ENCODE results near the gene OR6K2.

Gene OR6K2

GRCh38 chr1:158685085-158685484, 15.4 kb downstream of the OR6K2 start:
- DNase-seq = no peak

- no peak for DNase-seq
Measured at GRCh38 chr1:158681606-158682005, 18.8 kb downstream of the OR6K2 start.

GRCh38 chr1:158679289-158679688, 21.2 kb downstream of the OR6K2 start:
- DNase-seq = no peak

- DNase-seq = no peak
Measured at GRCh38 chr1:158675563-158676323, 24.7 kb downstream of the OR6K2 start.

GRCh38 chr1:158674302-158674701, 26.1 kb downstream of the OR6K2 start:
- DNase-seq = no peak

GRCh38 chr1:158666037-158666436, 34.4 kb downstream of the OR6K2 start:
- no peak for DNase-seq

- no peak for DNase-seq
Measured at GRCh38 chr1:158654571-158654970, 45.9 kb downstream of the OR6K2 start.

- no peak for DNase-seq
Measured at GRCh38 chr1:158654086-158654485, 46.4 kb downstream of the OR6K2 start.

GRCh38 chr1:158652721-158653334, 47.6 kb downstream of the OR6K2 start:
- no peak for DNase-seq
